ENCODE data around the gene MT1A. TPM values are rescaled to one million over a fixed set of nuclear protein-coding genes. Genes with fewer than 3 reads are reported as not detected.

MT1A gene
- total and polyA plus RNA-seq, 2 experiments from 2014 or later: 1.9 TPM; not detected in 1

GRCh38 chr16:56667581-56668571 lies 29.4 kb downstream of the MT1A start, which contains the start of gene MT1G:
Gene MT1G, minus strand, starts transcription at chr16:56668065. Its CDS starts 72 bp downstream, at chr16:56667993.
- Histone ChIP-seq H3K27me3 (peaks cover 100% of the 10 kb centered on the region), H3K79me2 (no peaks in the 10 kb centered on the region), H3K4me1 (ENCODE audit: insufficient read depth) (no peaks in the 10 kb centered on the region), H4K20me1 (ENCODE audit: insufficient read depth, poor library complexity, severe bottlenecking) (no peaks in the 10 kb centered on the region), H3K4me3 (no peak within 1 kb of the TSS), H3K27ac (no peak within 1 kb of the TSS), H3K9me3 (ENCODE audit: low read depth) (no peaks in the 10 kb centered on the region), H3K36me3 (replicated peaks; ENCODE audit: insufficient read depth, low read depth) (no peaks in the 10 kb centered on the region), H2AFZ (no peak within 1 kb of the TSS), H3K9me2 (replicated peaks; ENCODE audit: insufficient read depth) (no peaks in the 10 kb centered on the region), H3K4me2 (peak within 1 kb of the TSS; percentile 49)
- DNase-seq (ENCODE audit: low spot score): peak; percentile 56
- TF ChIP-seq EZH2phosphoT487 (IDR thresholded peaks at IDR 0.05; ENCODE audit: low read depth, severe bottlenecking, unreplicated experiment): no peak
- TF ChIP-seq EZH2 (IDR thresholded peaks at IDR 0.05; ENCODE audit: borderline replicate concordance): peak; percentile 43
- TF ChIP-seq CTCF (IDR thresholded peaks at IDR 0.05; ENCODE audit: poor library complexity): no peak
- 9% methylated on average over 46 of the region's 46 CpGs for WGBS (ENCODE audit: low lambda C conversion rate, missing lambda C conversion rate)

GRCh38 chr16:56669005-56669839 lies 30.8 kb downstream of the MT1A start, which contains the start of gene MT1H:
Gene MT1H, plus strand, starts transcription at chr16:56669814. Its CDS starts 71 bp downstream, at chr16:56669885.
- H4K20me1 ChIP-seq (ENCODE audit: insufficient read depth, poor library complexity, severe bottlenecking): no peaks in the 10 kb centered on the region
- H3K27ac ChIP-seq: no peak within 1 kb of the TSS
- H3K4me3 ChIP-seq: no peak within 1 kb of the TSS
- no peak within 1 kb of the TSS for H3K4me2 ChIP-seq
- TF ChIP-seq CTCF (IDR thresholded peaks at IDR 0.05; ENCODE audit: poor library complexity): no peak
- peak; percentile 64 for TF ChIP-seq EZH2 (IDR thresholded peaks at IDR 0.05; ENCODE audit: borderline replicate concordance)
- no peak for TF ChIP-seq EZH2phosphoT487 (IDR thresholded peaks at IDR 0.05; ENCODE audit: low read depth, severe bottlenecking, unreplicated experiment)
- no peak for DNase-seq (ENCODE audit: low spot score)
- 25% methylated on average over 38 of the region's 38 CpGs for WGBS (ENCODE audit: low lambda C conversion rate, missing lambda C conversion rate)
- no peaks in the 10 kb centered on the region for H3K36me3 ChIP-seq (replicated peaks; ENCODE audit: insufficient read depth, low read depth)
- H3K9me3 ChIP-seq (ENCODE audit: low read depth): no peaks in the 10 kb centered on the region
- H3K4me1 ChIP-seq (ENCODE audit: insufficient read depth): no peaks in the 10 kb centered on the region
- peaks cover 99% of the 10 kb centered on the region for H3K27me3 ChIP-seq
- no peak within 1 kb of the TSS for H2AFZ ChIP-seq
- H3K9me2 ChIP-seq (replicated peaks; ENCODE audit: insufficient read depth): no peaks in the 10 kb centered on the region
- H3K79me2 ChIP-seq: no peaks in the 10 kb centered on the region

- H3K27me3 ChIP-seq: peaks cover 96% of the 10 kb centered on the region
- no peaks in the 10 kb centered on the region for H3K79me2 ChIP-seq
- H3K4me3 ChIP-seq: no peak overlapping the region
- H3K9me3 ChIP-seq (ENCODE audit: low read depth): no peaks in the 10 kb centered on the region
- no peaks in the 10 kb centered on the region for H3K9me2 ChIP-seq (replicated peaks; ENCODE audit: insufficient read depth)
- no peak overlapping the region for H2AFZ ChIP-seq
- no peak for DNase-seq (ENCODE audit: low spot score)
- H4K20me1 ChIP-seq (ENCODE audit: insufficient read depth, poor library complexity, severe bottlenecking): no peaks in the 10 kb centered on the region
- H3K4me2 ChIP-seq: no peak overlapping the region
- no peak overlapping the region for H3K27ac ChIP-seq
- H3K36me3 ChIP-seq (replicated peaks; ENCODE audit: insufficient read depth, low read depth): no peaks in the 10 kb centered on the region
- 31% methylated on average over 19 of the region's 19 CpGs for WGBS (ENCODE audit: low lambda C conversion rate, missing lambda C conversion rate)
- H3K4me1 ChIP-seq (ENCODE audit: insufficient read depth): no peaks in the 10 kb centered on the region
- no peak for TF ChIP-seq EZH2phosphoT487 (IDR thresholded peaks at IDR 0.05; ENCODE audit: low read depth, severe bottlenecking, unreplicated experiment)
- no peak for TF ChIP-seq EZH2 (IDR thresholded peaks at IDR 0.05; ENCODE audit: borderline replicate concordance)
- no peak for TF ChIP-seq CTCF (IDR thresholded peaks at IDR 0.05; ENCODE audit: poor library complexity)
Measured at GRCh38 chr16:56669840-56670619, 31.6 kb downstream of the MT1A start.
